ENCODE results near the gene APRT. TPM values are rescaled to one million over a fixed set of nuclear protein-coding genes. Genes with fewer than 3 reads are reported as not detected.

APRT gene, protein sequence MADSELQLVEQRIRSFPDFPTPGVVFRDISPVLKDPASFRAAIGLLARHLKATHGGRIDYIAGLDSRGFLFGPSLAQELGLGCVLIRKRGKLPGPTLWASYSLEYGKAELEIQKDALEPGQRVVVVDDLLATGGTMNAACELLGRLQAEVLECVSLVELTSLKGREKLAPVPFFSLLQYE
- 96.7 TPM for total RNA-seq
- long read RNA-seq, transcript APRT-205 (2 exons, 584 nt), result minor isoform, 6 of 76 reads
- long read RNA-seq, transcript APRT-201 (5 exons, 947 nt), result major isoform, 36 of 76 reads
- long read RNA-seq, partial matches to known transcripts, result 7 of 76 reads
- long read RNA-seq, other reads (novel, unspliced or antisense), result 16 of 76 reads

GRCh38 chr16:88811769-88812512 is at the start of gene APRT:
Gene APRT (minus strand): TSS chr16:88811928. CDS start chr16:88811899, 29 bp downstream.
- DNase-seq (ENCODE audit: low spot score), result peak; percentile 99

DNA sequence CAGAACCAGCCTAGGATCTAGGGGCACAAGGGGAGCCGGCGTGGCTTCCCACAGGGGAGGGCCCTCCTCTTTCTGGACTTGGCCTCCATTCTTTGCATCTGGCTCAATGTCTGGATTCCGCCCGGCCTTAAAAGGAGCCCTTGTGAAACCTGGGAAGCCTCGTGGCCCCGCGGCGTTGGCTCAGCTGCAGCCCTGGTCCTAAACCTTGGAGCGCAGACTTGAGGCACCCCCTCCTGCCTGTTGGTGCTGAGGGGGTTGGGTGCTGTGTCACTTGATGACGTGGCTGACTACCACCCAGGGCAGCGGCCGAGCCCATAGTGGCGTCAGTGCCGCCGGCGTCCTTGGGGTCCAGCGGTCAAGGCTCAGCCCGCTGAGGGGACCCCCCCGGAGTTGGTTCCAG is 49.6 kb upstream of the APRT start:
- DNase-seq (ENCODE audit: low spot score), result no peak

- DNase-seq (ENCODE audit: low spot score), result no peak
Measured at GRCh38 chr16:88859381-88860091, 47.8 kb upstream of the APRT start.

DNA sequence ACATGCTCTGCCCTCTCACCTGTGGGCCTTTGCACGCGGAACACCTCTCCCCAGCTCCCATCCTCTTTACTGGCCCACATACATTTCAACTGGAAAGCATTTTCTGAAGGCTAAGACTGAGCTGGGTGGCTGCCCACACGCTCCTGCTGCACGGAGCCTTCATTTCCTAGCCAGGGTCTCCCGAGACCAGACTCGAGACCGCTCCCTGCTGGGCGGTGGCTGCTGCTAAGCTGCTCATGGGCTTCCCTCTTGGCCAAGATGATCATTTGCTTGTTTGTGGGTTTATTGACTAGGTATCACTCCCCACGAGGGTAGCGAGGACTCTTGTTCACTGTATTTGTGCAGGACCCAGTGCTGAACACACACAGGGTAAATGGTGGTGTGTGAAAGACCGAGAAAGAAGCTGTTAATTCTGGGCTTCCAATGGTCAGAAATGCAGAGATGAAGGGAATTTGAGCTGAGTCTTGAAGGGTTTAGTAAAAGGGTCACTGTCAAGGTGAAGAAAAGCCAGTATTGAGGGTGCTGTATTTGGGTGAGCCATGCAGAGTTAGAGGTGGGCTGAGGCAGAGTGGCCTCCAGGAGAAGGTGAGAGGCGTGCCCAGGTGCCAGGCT is 46.1 kb upstream of the APRT start:
- no peak for DNase-seq (ENCODE audit: low spot score)

DNA sequence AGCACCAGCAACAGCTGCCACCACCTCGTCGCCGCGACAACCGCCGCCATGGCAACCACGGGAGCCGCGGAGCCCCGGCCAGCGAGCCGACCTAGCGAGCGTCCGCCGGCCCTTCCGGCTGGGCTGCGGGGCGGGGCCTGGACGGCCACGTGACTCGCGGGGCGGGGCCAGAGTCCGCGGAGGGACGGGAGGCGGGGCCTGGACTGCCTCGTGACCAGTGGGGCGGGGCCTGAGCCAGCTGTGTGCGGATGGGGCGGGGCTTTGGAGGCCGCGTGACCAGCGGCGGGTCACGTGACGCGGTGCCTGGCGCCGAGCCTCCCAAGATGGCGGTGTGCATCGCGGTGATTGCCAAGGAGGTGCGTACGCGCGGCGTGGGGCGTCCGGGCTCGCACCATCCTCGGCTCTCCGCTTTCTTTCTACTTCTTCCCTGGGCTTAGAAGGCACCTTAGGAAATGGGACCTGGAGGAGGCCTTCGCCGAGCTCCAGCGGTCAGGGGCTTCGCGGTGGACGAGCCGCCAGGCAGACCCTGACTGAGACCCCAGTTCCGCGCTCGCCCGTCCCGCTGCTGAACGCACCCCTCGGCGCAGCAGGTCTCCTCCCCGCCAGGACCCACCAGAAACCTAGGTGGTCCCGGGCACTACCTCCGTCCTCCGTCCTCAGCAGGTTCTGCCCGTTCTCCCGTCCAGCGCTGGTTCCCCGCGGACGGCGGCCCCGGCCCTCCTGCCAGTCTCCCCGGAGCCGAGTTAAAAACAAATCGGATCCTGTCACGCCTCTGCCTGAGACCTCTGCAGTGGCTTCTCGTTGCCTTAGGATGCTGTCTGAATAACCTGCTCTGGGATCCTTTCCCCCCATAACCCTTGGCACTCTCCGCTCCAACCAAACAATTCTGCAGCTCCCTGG is 45.4 kb upstream of the APRT start, which contains the start of the genes GALNS and TRAPPC2L:
GALNS (minus strand) TSS at position 120 of the 900 bp plus-strand sequence; CDS start at position 50, 70 bp downstream.
TRAPPC2L (plus strand) TSS at position 300 of the 900 bp plus-strand sequence; CDS start at position 324, 24 bp downstream.
- DNase-seq (ENCODE audit: low spot score), result peak; percentile 100

DNA sequence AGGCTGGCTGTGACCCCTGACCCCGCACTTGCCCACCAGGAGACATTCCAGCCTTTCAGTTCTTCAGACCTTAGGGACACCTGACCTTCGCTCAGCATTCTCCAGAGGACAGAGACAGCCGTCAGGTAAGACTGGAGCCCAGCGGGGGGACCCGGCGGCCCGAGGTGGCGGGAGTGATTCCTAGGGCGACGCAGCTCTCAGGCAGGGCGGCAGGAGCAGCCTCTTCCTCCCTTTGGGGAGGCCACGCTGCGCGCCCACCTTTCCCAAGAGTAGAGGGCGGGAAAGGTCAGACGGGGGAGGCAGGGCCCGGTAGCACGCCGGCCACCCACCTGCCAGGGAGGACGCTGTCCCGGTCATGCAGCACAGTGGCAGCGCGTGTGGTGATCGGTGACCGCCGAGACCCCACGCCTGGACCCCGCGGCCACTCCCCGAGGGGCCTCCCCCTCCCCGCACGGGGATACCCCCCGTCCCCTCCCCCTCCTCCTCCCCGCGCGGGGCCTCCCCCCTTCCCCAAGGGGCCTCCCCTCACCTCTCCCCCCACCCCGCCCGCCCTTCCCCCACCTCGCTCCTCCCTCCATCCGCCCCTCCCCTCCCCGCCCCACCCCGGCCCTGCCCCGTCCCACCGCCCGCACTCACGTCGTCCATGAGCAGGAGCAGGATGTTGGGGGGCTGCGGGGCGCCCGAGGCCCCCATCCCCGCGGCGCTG is 44.5 kb upstream of the APRT start:
- no peak for DNase-seq (ENCODE audit: low spot score)

DNA sequence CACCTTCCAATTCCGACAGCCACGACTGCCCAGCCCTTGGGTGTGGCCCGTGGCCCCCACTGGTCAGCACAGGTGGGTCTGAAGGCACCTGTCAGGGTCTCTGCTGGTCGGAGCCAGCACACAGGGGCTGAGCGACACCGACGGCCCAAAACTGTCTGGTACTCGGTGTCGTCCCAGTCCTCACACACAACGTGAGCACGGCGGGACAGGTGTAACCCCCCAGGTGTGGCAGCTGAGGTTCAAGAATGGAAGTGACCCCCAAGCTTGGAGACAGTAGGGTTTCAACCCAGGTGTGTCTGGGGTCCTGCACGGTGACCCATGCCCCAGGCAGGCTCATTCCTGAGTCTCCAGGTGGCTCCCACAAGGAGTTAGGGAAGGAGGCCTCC is 44.0 kb upstream of the APRT start:
- no peak for DNase-seq (ENCODE audit: low spot score)

DNA sequence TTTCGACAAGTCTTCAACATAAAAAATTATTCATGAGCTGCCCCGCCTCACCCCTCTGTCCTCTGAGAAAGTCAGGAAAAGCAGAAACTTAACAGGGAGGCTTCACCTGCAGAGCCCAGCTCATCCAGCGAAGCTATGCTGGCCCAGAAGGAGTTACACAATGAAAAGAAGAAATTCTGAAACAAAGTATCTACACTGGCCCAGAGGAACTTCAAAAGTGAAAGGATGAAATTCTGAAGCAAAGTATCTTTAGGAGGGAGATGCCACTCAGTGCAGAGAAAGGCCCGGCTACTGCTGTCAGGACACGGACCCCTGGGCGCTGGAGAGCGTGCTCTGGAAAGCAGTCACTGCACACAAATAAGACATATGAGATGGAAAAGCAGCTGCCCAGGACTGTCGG is 43.4 kb upstream of the APRT start:
- DNase-seq (ENCODE audit: low spot score), result no peak

- no peak for DNase-seq (ENCODE audit: low spot score)
Measured at GRCh38 chr16:88854306-88855111, 42.8 kb upstream of the APRT start.

DNA sequence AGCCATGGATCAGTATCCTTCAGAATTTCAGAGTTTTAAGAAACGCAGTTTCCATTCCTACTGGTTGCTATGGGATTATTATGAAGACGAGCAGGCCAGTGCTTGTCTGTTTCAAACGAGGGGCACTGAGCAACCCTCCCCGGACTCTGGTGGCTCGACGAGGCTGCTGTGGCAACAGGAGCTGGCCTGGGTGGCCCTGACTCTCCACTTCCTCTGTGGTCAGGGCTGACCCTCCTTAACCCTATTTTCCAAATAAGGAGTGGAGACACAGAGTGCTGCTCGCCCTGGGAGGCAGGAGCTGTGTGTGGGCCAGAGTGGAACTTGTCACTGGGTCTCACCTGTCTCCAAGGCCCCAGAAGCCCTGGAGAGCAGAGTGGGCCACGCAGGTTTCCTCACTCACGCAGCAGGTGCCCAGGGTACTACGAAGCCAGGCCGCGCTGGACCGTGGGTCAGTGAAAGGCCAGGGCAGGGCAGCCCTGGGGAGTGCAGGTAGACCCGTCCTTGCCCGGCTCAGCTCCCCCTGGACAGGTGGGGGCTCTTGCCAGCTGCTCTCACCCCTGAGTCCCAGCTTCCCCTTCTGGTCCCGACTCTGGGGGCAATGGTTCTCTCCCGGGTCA is 41.7 kb upstream of the APRT start:
- DNase-seq (ENCODE audit: low spot score), result no peak

- no peak for DNase-seq (ENCODE audit: low spot score)
Measured at GRCh38 chr16:88851616-88852015, 39.9 kb upstream of the APRT start.

- no peak for DNase-seq (ENCODE audit: low spot score)
Measured at GRCh38 chr16:88850531-88851199, 38.9 kb upstream of the APRT start.

DNA sequence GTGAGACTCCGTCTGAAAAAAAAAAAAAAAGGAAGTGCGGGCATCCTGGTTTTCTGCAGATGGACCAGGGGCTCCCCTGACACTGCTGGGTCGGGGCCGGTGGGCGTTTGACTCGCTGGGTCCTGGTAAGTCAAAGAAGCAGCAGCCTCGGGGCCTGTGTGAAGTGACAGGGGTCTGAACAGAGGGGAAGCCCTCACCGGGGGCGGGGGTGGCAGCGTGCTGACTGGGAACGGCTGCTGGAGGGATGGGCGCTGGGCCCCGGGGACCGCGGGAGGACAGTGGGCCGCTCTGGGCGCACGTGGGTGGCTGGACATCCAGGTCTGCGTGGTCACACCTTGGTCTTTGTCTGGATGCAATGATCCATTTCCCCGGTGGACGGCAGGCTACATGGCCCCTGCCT is 36.8 kb upstream of the APRT start:
- no peak for DNase-seq (ENCODE audit: low spot score)

DNA sequence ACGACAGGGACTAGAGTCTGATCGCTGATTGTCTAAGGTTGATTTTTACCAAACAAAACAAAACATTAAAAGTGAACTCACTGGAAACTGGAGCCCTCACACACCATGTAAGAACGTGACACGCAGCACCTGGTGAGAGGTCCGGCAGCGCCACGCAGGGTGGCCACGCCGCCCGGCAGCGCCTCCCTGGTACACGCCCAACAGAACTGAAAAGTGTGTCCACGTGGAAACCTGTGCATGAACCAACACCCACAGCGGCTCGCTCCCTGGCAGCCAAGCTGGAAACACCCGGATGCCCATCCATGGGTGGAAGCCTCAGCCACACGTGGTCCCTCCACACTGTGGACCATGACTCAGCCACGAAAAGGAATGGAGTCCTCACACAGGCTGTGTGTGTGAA is 35.9 kb upstream of the APRT start:
- DNase-seq (ENCODE audit: low spot score), result no peak

GRCh38 chr16:88846088-88846487 is 34.4 kb upstream of the APRT start:
- DNase-seq (ENCODE audit: low spot score), result no peak

GRCh38 chr16:88844419-88845036 is 32.8 kb upstream of the APRT start:
- no peak for DNase-seq (ENCODE audit: low spot score)

- no peak for DNase-seq (ENCODE audit: low spot score)
Measured at GRCh38 chr16:88843256-88843655, 31.5 kb upstream of the APRT start.

Data from mesenteric fat pad (tissue), 1 donor.